GM18858 (cell line): ENCODE results near the gene ETV6.
"Not testable (repeated sequence)": the region's sequence is repeated elsewhere in the genome, so short reads cannot be mapped to it uniquely, and the experiment has no call there.

Experiments used
- ATAC-seq: cut with Tn5 transposase; IDR thresholded peaks from one replicate; pipeline ENCODE4 v1.9.1; 2021; ENCODE audit not compliant: unreplicated experiment

ETV6 gene

DNA sequence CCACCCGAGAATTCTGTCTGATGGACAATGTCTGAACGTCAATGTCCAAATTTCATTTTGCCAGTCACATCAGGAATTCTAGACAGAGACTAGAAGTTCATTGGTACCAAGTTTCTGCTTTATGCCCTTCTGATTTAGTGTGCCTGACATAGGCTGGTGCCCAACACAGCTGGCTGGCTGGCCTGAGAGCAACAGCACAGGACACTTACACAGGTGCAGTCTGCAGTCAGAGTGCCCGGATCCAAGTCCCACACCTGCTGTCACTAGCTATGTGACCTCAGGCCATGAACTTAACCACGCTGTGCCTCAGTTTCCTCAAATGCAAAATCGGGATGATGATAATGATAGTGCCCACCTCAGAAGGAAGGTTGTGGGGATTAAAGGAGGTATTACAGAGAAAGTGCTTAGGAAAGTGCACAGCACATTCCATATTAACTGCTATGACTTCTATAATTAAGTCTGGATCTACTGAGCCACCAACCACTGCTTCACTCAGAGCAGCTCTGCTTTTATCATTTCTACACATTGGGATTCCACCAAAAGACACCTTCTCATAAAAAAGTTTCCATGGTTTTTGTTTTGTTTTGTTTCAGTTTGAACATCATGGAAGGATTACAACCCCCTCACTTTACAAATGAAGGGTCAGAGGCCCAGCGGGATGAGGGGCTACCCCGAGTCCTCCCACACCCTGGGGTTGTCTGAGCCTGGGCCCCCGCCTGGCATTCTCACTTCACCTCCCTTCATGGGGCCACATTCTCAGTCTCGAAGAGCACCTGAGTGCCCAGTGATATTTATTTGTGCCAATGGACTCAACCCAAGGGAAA, 252.4 kb downstream of the ETV6 start:
- ATAC-seq = no peak

DNA sequence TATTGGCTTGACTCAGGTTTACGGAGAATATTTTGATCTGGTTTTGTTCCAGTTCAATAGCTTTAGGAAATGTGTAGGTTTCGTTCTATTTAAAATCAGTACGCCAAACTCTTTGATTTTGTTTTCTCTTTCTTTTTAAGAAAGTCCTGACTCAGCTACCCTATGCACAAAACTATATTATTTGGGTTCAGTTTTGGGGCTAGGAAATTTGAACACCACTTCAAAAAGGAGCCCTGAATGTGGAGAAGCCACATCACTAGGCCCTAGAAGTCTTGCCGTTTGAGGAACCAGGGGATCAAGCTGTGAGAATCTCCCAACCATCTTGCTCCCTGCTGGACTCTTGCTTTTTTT, 253.0 kb downstream of the ETV6 start:
- no peak for ATAC-seq

DNA sequence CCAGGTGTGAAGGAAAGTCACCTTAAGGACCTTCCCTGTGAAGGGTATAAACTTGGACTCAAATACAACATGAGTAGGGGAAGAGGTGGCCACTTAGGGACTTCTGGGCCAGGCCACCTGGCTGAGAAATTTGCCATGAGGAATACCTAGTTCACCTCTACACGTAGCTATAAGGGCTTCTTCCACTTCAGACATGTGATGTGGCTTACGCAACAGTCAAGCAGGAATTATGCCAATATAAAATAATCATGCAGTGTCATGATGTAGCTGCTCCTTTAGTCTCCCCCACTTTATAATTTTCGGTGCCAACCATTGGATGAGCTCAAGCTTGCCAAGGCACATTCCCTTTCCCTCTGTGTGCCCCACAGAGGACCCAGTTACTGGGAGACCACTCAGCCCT, 254.7 kb downstream of the ETV6 start:
- ATAC-seq = no peak

DNA sequence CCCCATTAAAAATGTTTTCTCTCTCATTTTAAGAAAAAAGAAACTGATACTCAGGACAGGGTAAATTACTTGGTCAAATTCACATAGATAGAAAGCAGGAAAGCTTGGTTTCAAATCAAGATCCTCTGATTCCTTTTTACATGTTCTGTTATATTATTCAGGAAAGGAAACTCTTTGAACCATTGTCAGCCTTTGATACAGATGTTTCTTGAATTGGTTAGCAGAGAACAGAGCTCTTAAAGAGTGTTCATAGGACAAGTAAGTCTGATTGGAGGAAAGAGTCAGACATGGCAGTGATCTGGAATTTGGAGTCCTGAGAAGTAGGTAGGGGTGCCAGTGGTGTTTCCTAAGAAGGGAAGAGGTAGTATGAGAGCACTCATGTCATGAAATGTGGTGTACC, 256.1 kb downstream of the ETV6 start:
- ATAC-seq = no peak

DNA sequence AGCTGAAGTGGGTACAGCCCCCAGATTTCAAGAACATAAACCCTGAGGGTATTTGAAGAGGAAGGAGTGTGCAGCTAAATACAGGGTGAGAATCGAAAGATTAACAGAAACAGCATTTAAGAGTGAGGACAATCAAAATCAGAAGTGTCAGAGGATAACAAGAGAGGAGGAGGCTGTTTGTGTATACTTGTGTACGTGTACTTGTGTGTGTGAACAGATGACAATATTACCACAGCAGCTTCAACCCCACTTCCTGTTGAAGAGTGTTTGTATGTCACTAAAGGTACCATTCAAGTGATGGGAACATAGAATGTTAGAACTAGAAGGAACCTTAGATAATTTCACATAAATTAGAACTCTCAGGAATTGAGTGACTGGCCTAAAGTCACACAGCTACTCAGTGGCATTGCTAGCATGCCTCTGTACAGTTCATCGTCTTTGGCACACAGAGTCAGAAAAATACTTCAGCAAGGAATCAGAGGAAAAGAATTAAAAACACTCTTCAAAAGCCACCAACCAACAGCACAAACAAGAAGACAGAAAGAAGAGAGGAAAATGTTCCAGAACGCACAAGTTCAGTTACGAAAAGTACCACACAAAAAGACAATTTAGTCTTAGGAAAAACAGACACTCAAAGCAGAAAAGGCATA, 256.9 kb downstream of the ETV6 start:
- ATAC-seq = no peak

DNA sequence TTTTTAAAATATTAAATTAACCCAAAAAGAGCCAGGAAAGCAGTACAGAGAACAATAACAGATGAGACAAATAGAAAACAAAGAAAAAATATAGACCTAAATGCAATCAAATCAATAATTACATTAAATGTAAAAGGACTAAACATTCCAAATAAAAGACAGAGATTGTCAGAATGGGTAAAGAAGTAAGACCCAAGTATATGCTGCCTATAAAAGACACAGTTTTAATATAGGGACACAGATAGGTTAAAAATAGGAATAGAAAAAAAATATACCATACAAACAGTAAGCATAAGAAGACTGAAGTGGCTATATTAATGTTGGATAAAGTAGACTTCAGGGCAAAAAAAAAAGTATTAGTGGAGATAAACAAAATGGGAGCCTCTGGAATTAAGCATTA, 258.2 kb downstream of the ETV6 start:
- no peak for ATAC-seq

DNA sequence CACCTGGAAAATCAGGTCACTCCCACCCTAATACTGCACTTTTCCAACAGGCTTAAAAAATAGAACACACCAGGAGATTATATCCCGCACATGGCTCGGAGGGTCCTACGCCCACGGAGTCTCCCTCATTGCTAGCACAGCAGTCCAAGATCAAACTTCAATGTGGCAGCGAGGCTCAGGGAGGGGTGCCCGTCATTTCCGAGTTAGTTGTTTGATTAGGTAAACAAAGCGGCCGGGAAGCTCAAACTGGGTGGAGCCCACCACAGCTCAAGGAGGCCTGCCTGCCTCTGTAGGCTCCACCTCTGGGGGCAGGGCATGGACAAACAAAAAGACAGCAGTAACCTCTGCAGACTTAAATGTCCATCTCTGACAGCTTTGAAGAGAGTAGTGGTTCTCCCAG, 259.9 kb downstream of the ETV6 start:
- not testable (repeated sequence) for ATAC-seq

DNA sequence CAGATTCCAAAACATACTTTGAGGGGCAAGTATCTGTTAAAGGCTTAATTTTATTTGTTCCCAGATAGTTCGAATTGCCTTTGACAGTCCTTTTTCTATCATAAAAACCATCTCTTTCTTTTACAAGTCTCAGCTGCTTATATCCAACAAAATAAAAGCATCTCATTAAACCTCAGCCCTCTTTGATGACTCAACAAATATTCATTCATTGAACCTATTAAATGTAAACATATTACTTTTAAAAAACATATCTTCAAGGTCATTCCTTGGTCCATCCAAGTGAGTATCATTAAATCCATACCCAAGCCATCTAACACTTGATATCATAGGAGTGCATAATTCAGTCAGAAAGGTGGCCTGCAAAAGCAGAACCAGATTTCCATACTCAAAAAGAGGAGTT, 266.6 kb downstream of the ETV6 start:
- ATAC-seq = no peak

DNA sequence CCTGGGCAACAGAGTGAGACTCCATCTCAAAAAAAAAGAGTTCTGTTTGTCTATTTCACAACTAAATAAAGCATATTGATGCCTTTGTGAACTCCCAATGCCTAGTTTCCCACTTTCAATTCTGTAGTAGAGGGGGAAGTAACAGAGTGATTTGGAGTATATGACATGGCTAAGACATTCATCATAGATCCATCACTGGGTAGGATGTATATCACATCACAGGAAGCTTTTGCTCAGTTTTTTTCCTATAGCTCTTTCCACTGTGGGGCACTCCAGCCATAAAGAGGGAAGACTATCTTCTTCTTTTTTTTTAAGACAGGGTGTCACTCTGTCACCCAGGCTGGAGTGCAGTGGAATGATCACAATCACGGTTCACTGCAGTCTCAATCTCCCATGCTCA, 267.3 kb downstream of the ETV6 start:
- ATAC-seq = no peak

DNA sequence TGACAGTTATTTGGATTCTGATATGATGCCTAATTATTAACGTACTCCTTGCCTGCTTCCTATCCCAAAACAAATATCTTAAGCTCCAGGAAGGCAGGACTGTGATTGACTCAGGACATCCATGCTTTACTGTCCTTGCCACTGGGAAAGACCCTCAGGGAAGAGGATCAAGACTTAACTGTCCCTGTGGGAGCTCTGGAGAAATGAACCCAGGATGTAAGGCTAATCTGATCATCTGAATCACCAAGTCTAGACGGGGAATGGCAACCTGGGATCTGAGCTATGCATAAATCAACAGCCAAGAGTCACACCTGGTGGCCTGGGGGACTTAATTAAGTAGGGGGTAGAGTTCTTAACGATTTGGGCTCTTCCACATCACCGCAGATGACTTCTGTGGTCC, 268.0 kb downstream of the ETV6 start:
- ATAC-seq = no peak

DNA sequence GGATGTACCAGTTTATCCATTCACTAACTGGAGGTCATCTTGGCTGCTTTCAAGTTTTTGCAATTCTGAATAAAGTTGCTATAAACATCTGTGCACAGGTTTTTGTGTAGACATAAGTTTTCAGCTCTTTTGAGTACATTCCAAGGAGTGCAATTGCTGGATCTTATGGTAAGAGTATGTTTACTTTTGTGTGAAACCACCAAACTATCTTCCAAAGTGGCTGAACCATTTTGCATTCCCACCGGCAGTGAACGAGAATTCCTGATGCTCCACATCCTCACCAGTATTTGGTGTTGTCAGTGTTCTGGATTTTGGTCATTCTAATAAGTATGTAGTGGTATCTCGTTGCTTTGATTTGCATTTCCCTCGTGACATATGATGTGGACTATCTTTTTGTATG, 270.8 kb downstream of the ETV6 start:
- no peak for ATAC-seq

DNA sequence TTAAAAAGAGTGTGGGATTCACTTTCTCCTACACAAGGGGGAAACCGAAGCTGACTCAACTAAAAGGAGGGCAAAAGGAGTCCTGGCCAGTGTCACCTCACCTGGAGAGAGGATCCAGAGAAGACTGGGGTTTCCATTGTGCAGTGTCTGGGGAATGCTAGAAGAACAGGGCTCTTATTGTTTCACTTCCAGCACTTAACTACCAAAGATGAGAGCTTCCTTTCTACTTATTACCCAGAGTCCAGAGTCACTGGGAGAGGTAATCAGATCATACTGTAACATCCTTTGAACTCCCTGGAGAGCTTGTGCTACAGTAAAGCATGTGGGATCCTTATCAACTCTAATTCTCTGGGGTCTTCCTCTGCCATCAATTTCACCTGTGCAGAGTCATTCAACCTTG, 272.9 kb downstream of the ETV6 start:
- ATAC-seq = no peak

DNA sequence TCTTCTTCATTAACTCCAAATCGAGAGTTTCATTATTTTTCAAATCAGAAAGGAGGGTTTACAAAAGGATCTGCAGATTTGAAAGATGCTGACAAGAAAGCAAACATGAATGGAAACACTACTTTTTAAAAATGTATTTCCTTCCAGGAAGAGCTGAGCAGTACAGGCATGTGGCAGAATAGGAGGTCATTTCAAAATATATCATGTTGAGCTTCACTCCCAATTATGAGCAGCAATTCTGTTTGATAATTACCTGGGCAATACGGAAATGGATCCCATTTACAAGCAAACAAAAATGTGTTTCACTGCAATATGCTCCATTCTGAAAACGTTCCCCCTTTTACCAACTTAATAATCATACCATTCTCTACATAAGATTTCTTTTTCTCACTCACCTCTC, 273.6 kb downstream of the ETV6 start:
- no peak for ATAC-seq

DNA sequence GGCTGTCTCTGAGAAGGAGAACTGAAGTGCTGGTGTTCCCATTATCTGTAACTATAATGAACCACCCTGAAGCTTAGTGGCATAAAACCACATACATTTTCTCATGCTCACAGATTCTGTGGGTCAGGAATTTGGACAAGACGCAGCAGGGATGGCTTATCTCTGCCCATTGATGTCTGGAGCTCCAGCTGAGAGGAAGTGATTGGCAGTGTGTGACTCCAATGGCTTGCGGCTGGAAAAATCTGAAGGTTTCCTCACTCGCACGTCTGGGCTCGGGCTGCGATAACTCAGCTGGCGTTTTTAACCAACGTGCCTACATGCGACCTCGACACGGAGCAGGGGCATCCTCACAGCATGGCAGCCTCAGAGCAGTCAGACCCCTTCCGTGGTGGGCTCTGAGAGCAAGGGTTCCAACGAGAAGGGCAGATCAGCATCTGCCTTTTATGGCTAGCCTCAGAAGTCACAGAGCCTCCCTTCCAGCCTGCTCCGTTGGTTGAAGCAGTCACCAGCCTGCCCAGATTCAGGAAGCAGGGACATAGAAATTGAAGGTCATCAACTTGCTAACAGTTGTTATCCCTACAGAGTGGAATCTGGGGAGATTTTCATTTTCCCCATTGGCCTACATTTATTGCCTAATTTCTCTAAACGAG, 277.9 kb downstream of the ETV6 start:
- no peak for ATAC-seq

DNA sequence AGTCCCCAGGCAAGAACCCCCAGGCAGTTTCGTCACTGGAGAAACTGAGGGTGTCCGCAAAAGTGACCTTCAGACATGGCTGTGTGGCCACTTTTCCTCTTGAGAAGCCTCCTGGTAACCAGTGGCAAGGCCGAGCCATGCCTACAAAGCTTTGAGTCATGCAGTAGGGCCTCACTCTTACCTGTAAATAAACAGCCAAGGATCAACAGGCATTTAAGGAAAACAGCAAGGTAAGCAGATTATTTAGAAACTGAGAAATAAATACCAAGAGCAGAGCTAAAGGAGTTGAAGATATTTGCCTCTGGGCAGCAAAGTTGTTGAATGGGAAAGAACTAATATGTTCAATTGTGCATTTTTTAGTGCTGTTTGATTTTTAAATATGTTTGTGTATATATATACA, 280.2 kb downstream of the ETV6 start:
- ATAC-seq = no peak

DNA sequence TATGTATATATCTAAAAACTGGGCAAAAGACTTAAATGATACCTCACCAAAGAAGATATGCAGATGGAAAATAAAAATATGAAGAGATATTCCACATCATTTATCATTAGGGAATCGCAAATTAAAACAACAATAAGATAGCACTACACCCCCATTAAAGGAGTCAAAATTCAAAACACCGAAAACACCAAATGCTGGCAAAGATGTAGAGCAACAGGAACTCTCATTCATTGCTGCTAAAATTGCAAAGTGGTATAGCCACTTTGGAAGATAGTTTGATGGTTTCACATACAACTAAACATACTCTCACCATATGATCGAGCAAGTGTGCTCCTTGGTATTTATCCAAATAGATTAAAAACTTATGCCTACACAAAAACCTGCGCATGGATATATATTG, 289.7 kb downstream of the ETV6 start:
- no peak for ATAC-seq

DNA sequence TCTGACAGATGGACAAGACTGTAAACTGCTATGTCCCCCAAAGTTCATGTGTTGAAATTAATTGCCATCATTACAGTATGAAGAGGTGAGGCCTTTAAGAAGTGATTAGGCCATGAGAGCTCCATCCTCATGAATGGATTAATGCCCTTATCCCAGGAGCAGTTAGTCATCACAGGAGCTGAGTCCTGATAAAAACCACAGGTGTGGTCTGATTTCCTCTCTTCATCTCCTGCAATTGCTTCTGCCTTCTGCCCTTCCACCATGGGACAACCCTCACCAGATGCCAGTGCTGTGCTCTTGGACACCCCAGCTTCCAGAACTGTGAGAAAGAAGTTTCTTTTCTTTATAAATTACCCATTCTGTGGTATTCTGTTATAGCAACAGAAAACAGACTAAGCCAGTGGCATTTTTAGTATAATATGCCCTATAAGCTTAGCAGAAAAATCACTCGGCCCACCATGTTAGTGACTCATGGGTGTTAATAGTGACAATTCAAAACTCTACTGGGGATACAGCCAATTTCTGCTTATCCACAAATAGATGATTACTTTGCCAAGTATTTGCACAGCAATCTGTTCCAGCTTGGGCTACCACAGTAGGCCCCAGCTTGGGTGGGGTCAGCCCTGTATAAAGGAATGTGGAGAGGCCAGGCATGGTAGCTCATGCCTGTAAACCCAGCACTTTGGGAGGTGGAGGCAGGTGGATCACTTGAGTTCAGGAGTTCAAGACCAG, 292.3 kb downstream of the ETV6 start:
- ATAC-seq = no peak

DNA sequence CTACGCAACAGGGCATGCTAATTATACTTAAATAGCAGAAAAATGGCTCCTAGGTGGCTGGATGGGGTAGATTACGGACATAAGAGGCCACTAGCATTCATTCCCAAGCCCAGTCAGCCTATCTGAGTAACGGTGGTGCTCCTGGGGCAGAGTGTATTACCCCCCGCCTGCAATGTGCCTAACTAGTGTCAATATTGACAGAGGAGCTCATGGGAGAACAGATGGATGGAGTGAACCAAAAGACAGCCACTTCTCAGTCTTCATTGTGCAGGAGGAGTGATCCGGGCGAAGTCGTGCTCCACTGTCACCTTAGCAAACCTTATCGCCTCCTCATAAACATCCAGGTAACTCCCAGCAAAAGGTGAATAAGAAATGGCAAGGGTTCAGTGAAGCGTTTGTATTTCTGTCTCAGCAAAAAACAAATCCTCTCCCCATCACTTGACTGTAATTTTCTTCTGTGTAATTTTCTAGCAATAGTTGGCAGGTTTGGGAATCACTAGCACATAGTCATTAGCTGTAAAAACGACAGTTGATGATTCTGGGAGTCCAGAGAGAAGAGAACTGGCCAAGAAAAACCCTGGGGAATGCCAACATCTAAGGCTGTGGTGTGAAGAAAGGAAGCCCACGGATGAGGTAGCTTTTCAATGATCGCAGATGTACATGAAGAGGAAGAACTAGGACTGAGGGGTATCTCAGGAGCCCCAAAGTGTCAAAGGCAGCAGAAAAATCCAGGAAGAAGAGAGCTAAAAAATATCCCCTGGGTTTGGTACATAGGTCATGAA, 294.6 kb downstream of the ETV6 start:
- ATAC-seq = no peak
